Measurements from ENCODE around the gene GPR87. TPM values are rescaled to one million over a fixed set of nuclear protein-coding genes. Genes with fewer than 3 reads are reported as not detected.

Gene GPR87
- total RNA-seq, 1 experiment from 2014 or later = 3.8 TPM

DNA sequence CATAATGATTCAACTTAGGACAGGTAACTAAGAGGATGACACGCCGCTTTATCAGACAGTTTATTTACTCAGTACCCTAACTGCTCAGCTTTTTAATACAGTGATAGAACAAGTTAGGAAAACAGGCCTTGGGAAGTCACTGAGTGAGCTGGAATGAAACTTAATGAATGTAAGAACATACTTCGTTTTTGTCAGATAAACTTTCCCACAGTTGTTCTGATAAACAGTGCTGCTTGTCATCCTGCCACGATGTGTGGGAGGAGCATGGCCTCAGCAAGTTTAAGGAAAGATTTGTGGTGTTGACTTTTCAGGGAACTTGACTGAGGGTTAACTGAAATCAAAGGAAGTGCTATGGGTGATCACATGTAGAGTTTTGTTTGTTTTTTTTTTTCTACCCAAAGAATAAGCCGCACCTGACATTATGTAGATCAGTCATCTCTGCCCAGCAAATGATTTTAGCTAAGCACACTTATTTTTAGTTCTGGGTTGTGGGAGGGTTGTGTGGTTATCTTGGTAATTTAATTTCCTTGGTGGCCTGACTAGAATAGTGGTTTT lies 32.6 kb downstream of the GPR87 start:
- H4K20me1 ChIP-seq (ENCODE audit: insufficient read depth) = no peaks in the 10 kb centered on the region
- DNase-seq (ENCODE audit: low read depth, low spot score) = no peak
- no peaks in the 10 kb centered on the region for H3K79me2 ChIP-seq (ENCODE audit: insufficient read depth, low read length)
- no peaks in the 10 kb centered on the region for H3K4me1 ChIP-seq (ENCODE audit: control insufficient read depth in 1 of 2, insufficient read depth in 2 of 2, low read length in 2 of 2)
- no peak overlapping the region for H3K9ac ChIP-seq (ENCODE audit: low read length)
- no peaks in the 10 kb centered on the region for H3K9me3 ChIP-seq (ENCODE audit: control insufficient read depth in 1 of 2, insufficient read depth in 1 of 2, low read depth in 1 of 2, low read length in 2 of 2)
- CTCF ChIA-PET = interaction anchor here (1.0 to 2.1 kb wide), 2 partner anchors 56 to 116 kb away, joined by 3 to 5 read pairs; no protein-coding TSS in a partner anchor
- no peaks in the 10 kb centered on the region for H3K27me3 ChIP-seq (ENCODE audit: insufficient read depth, low read length)
- H3K4me2 ChIP-seq (ENCODE audit: low read length) = no peak overlapping the region
- no peaks in the 10 kb centered on the region for H3K9me2 ChIP-seq (ENCODE audit: insufficient read depth)
- POLR2A ChIA-PET = no interaction called here
- TF ChIP-seq EZH2phosphoT487 (IDR thresholded peaks at IDR 0.05; ENCODE audit: borderline replicate concordance) (no peak), YY1 (IDR thresholded peaks at IDR 0.05; ENCODE audit: extremely low read depth, insufficient replicate concordance, low read depth, low read length) (no peak), FOSL1 (IDR thresholded peaks at IDR 0.05; ENCODE audit: low read depth) (no peak)
- TF ChIP-seq, protein P1, sequence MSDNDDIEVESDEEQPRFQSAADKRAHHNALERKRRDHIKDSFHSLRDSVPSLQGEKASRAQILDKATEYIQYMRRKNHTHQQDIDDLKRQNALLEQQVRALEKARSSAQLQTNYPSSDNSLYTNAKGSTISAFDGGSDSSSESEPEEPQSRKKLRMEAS (IDR thresholded peaks at IDR 0.05) = no peak
- TF ChIP-seq, protein P2, sequence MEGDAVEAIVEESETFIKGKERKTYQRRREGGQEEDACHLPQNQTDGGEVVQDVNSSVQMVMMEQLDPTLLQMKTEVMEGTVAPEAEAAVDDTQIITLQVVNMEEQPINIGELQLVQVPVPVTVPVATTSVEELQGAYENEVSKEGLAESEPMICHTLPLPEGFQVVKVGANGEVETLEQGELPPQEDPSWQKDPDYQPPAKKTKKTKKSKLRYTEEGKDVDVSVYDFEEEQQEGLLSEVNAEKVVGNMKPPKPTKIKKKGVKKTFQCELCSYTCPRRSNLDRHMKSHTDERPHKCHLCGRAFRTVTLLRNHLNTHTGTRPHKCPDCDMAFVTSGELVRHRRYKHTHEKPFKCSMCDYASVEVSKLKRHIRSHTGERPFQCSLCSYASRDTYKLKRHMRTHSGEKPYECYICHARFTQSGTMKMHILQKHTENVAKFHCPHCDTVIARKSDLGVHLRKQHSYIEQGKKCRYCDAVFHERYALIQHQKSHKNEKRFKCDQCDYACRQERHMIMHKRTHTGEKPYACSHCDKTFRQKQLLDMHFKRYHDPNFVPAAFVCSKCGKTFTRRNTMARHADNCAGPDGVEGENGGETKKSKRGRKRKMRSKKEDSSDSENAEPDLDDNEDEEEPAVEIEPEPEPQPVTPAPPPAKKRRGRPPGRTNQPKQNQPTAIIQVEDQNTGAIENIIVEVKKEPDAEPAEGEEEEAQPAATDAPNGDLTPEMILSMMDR (IDR thresholded peaks at IDR 0.05 in 2 of 3, conservative IDR thresholded peaks at IDR 0.05 in 1 of 3; ENCODE audit: borderline replicate concordance in 1 of 3, insufficient read depth in 1 of 3, low read depth in 2 of 3, low read length in 2 of 3) = no peak
- no TSS peak for BruUV-seq (replicated peaks)
- no peak overlapping the region for H3K27ac ChIP-seq (ENCODE audit: low read depth, low read length)
- intact Hi-C loops (cut with micrococcal nuclease) = loop anchor here (1.0 to 10.0 kb wide), 5 partner anchors 56 to 497 kb away; no protein-coding TSS in a partner anchor
- H3K36me3 ChIP-seq (ENCODE audit: control insufficient read depth in 1 of 2, insufficient read depth in 2 of 2, low read length in 2 of 2) = no peaks in the 10 kb centered on the region
- no peak overlapping the region for H3K4me3 ChIP-seq (replicated peaks in 1 of 2; ENCODE audit: low read depth in 1 of 2, low read length in 2 of 2)
- RAD21 ChIA-PET (ENCODE audit: low non-redundant PET in 1 of 2, low total read pairs in 2 of 2, uncharacterized antibody in 2 of 2, unreplicated experiment in 2 of 2) = no interaction called here
- ATAC-seq = no peak
- H2AFZ ChIP-seq (ENCODE audit: low read depth, low read length, poor library complexity, severe bottlenecking) = no peak overlapping the region

DNA sequence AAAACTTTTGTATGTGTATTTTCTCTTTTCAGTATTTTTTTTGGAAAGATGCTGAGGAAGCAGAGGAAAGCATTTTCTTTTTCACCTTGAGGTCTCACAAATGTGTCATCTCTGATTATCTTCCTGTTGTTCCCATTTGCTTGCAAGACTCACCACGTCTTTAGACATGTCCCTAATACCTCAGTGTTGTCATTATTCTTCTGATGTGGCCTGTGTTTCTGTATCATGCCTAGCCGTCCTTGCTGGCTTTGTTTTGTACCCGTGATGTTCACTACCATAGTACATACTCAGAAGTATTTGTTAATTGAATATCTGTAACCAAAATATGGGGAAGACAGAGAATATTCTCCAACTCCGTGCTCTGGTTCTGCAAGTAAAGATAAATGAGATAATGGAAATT lies 33.2 kb downstream of the GPR87 start:
- H3K4me3 ChIP-seq (replicated peaks in 1 of 2; ENCODE audit: low read depth in 1 of 2, low read length in 2 of 2) = no peak overlapping the region
- POLR2A ChIA-PET = no interaction called here
- no peak overlapping the region for H3K27ac ChIP-seq (ENCODE audit: low read depth, low read length)
- H3K79me2 ChIP-seq (ENCODE audit: insufficient read depth, low read length) = no peaks in the 10 kb centered on the region
- H3K4me1 ChIP-seq (ENCODE audit: control insufficient read depth in 1 of 2, insufficient read depth in 2 of 2, low read length in 2 of 2) = no peaks in the 10 kb centered on the region
- H3K36me3 ChIP-seq (ENCODE audit: control insufficient read depth in 1 of 2, insufficient read depth in 2 of 2, low read length in 2 of 2) = no peaks in the 10 kb centered on the region
- CTCF ChIA-PET = interaction anchor here (2.1 kb wide), 1 partner anchor 115 kb away, joined by 5 read pairs; no protein-coding TSS in a partner anchor
- no peaks in the 10 kb centered on the region for H3K27me3 ChIP-seq (ENCODE audit: insufficient read depth, low read length)
- intact Hi-C loops (cut with micrococcal nuclease) = loop anchor here (1.0 to 10.0 kb wide), 5 partner anchors 55 to 496 kb away; no protein-coding TSS in a partner anchor
- no peak overlapping the region for H3K9ac ChIP-seq (ENCODE audit: low read length)
- RAD21 ChIA-PET (ENCODE audit: low non-redundant PET in 1 of 2, low total read pairs in 2 of 2, uncharacterized antibody in 2 of 2, unreplicated experiment in 2 of 2) = no interaction called here
- BruUV-seq (replicated peaks) = no TSS peak
- H4K20me1 ChIP-seq (ENCODE audit: insufficient read depth) = no peaks in the 10 kb centered on the region
- DNase-seq (ENCODE audit: low read depth, low spot score) (no peak), ATAC-seq (no peak)
- no peak overlapping the region for H3K4me2 ChIP-seq (ENCODE audit: low read length)
- H2AFZ ChIP-seq (ENCODE audit: low read depth, low read length, poor library complexity, severe bottlenecking) = no peak overlapping the region
- no peaks in the 10 kb centered on the region for H3K9me3 ChIP-seq (ENCODE audit: control insufficient read depth in 1 of 2, insufficient read depth in 1 of 2, low read depth in 1 of 2, low read length in 2 of 2)
- no peaks in the 10 kb centered on the region for H3K9me2 ChIP-seq (ENCODE audit: insufficient read depth)
- no peak for TF ChIP-seq POLR2A (IDR thresholded peaks at IDR 0.05; ENCODE audit: borderline replicate concordance, extremely low read depth, insufficient read depth, insufficient read length)
- no peak for TF ChIP-seq FOSL1 (IDR thresholded peaks at IDR 0.05; ENCODE audit: low read depth)
- no peak for TF ChIP-seq SP1 (IDR thresholded peaks at IDR 0.05; ENCODE audit: low read depth)
- no peak for TF ChIP-seq TCF7L2 (IDR thresholded peaks at IDR 0.05; ENCODE audit: borderline replicate concordance, extremely low read depth, insufficient read depth, insufficient read length)
- no peak for TF ChIP-seq EZH2 (IDR thresholded peaks at IDR 0.05)
- TF ChIP-seq ZBTB33 (IDR thresholded peaks at IDR 0.05; ENCODE audit: extremely low read depth, insufficient replicate concordance, low read length) = no peak
- TF ChIP-seq SIN3A (IDR thresholded peaks at IDR 0.05; ENCODE audit: low read depth) = no peak
- no peak for TF ChIP-seq ZFX (IDR thresholded peaks at IDR 0.05)
- TF ChIP-seq, protein P3, sequence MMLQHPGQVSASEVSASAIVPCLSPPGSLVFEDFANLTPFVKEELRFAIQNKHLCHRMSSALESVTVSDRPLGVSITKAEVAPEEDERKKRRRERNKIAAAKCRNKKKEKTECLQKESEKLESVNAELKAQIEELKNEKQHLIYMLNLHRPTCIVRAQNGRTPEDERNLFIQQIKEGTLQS (IDR thresholded peaks at IDR 0.05) = no peak
